C4-2B (cell line): ENCODE data around the gene ACOT7.

Experiments
- CTCF ChIP-seq: fragments of 450-650 bp; conservative IDR thresholded peaks from 2 replicates; pipeline ENCODE4 v1.5.1; 2017; ENCODE audit warnings: mild to moderate bottlenecking
- ZFX ChIP-seq: fragments of 450-650 bp; IDR thresholded peaks from 2 replicates; pipeline ENCODE4 v1.6.1; 2017

- TF ChIP-seq CTCF: no peak
- no peak for TF ChIP-seq ZFX
Measured at GRCh38 chr1:6409733-6410132, 16.2 kb upstream of the ACOT7 start.
